ENCODE data around the gene INSYN1.

INSYN1 gene

GRCh38 chr15:73747847-73748590 lies 5.1 kb downstream of the INSYN1 start:
- Histone ChIP-seq H3K9me3 (ENCODE audit: control insufficient read depth, insufficient read depth, low read length) (no peaks in the 10 kb centered on the region), H3K4me2 (ENCODE audit: low read length) (no peak overlapping the region), H4K20me1 (ENCODE audit: control insufficient read depth, insufficient read depth, low read depth, low read length) (no peaks in the 10 kb centered on the region), H3F3A (ENCODE audit: control insufficient read depth, insufficient read depth) (no peaks in the 10 kb centered on the region), H3K79me2 (ENCODE audit: control insufficient read depth, low read length) (no peaks in the 10 kb centered on the region), H3K27me3 (ENCODE audit: control insufficient read depth, low read length) (no peaks in the 10 kb centered on the region), H3K27ac (ENCODE audit: low read depth, low read length) (no peak overlapping the region), H3K36me3 (ENCODE audit: control insufficient read depth, low read length) (no peaks in the 10 kb centered on the region), H3K4me1 (ENCODE audit: control insufficient read depth, low read length) (no peaks in the 10 kb centered on the region), H3K4me3 (ENCODE audit: low read length) (no peak overlapping the region), H3K9me2 (replicated peaks; ENCODE audit: control insufficient read depth, low read length) (no peaks in the 10 kb centered on the region)
- TF ChIP-seq CTCF (IDR thresholded peaks at IDR 0.05; ENCODE audit: low read depth, low read length, poor library complexity, severe bottlenecking): no peak
- no peak for TF ChIP-seq EZH2phosphoT487 (IDR thresholded peaks at IDR 0.05; ENCODE audit: borderline replicate concordance, low read length)

GRCh38 chr15:73746883-73747282 lies 6.3 kb downstream of the INSYN1 start:
- Histone ChIP-seq H3K27me3 (ENCODE audit: control insufficient read depth, low read length) (no peaks in the 10 kb centered on the region), H3K4me3 (ENCODE audit: low read length) (no peak overlapping the region), H3K9me3 (ENCODE audit: control insufficient read depth, insufficient read depth, low read length) (no peaks in the 10 kb centered on the region), H4K20me1 (ENCODE audit: control insufficient read depth, insufficient read depth, low read depth, low read length) (no peaks in the 10 kb centered on the region), H3F3A (ENCODE audit: control insufficient read depth, insufficient read depth) (no peaks in the 10 kb centered on the region), H3K79me2 (ENCODE audit: control insufficient read depth, low read length) (no peaks in the 10 kb centered on the region), H3K4me1 (ENCODE audit: control insufficient read depth, low read length) (no peaks in the 10 kb centered on the region), H3K27ac (ENCODE audit: low read depth, low read length) (no peak overlapping the region), H3K36me3 (ENCODE audit: control insufficient read depth, low read length) (no peaks in the 10 kb centered on the region), H3K4me2 (ENCODE audit: low read length) (no peak overlapping the region), H3K9me2 (replicated peaks; ENCODE audit: control insufficient read depth, low read length) (no peaks in the 10 kb centered on the region)
- TF ChIP-seq EZH2phosphoT487 (IDR thresholded peaks at IDR 0.05; ENCODE audit: borderline replicate concordance, low read length): no peak
- TF ChIP-seq CTCF (IDR thresholded peaks at IDR 0.05; ENCODE audit: low read depth, low read length, poor library complexity, severe bottlenecking): no peak

GRCh38 chr15:73746261-73746660 lies 6.9 kb downstream of the INSYN1 start:
- no peaks in the 10 kb centered on the region for H3K36me3 ChIP-seq (ENCODE audit: control insufficient read depth, low read length)
- no peak overlapping the region for H3K4me3 ChIP-seq (ENCODE audit: low read length)
- H3K4me1 ChIP-seq (ENCODE audit: control insufficient read depth, low read length): no peaks in the 10 kb centered on the region
- H3K9me2 ChIP-seq (replicated peaks; ENCODE audit: control insufficient read depth, low read length): no peaks in the 10 kb centered on the region
- H4K20me1 ChIP-seq (ENCODE audit: control insufficient read depth, insufficient read depth, low read depth, low read length): no peaks in the 10 kb centered on the region
- H3K27me3 ChIP-seq (ENCODE audit: control insufficient read depth, low read length): no peaks in the 10 kb centered on the region
- H3F3A ChIP-seq (ENCODE audit: control insufficient read depth, insufficient read depth): no peaks in the 10 kb centered on the region
- TF ChIP-seq CTCF (IDR thresholded peaks at IDR 0.05; ENCODE audit: low read depth, low read length, poor library complexity, severe bottlenecking) (no peak), EZH2phosphoT487 (IDR thresholded peaks at IDR 0.05; ENCODE audit: borderline replicate concordance, low read length) (no peak)
- H3K27ac ChIP-seq (ENCODE audit: low read depth, low read length): no peak overlapping the region
- no peaks in the 10 kb centered on the region for H3K9me3 ChIP-seq (ENCODE audit: control insufficient read depth, insufficient read depth, low read length)
- H3K79me2 ChIP-seq (ENCODE audit: control insufficient read depth, low read length): no peaks in the 10 kb centered on the region
- H3K4me2 ChIP-seq (ENCODE audit: low read length): no peak overlapping the region
